Heart left ventricle (tissue), 13 donors: ENCODE measurements around the gene MPPED2.

Source experiments
- CTCF ChIP-seq, 12 donors: fragments of 200-600 bp; sonication (generic) in 4 of 12; IDR thresholded peaks; one replicate each; pipeline versions ENCODE4 v1.5.0 to v1.8.0; 2018 to 2022; ENCODE audit warnings: antibody characterized with exemption in 12 of 12, mild to moderate bottlenecking in 5 of 12
- POLR2A ChIP-seq, 2 donors: fragments of 450-650 bp; IDR thresholded peaks; one replicate each; pipeline ENCODE4 v1.6.1; 2017; ENCODE audit warnings: antibody characterized with exemption in 2 of 2, mild to moderate bottlenecking in 2 of 2, moderate library complexity in 2 of 2
- donor health status: ischemic (EF 13 %, LVEDD 7.1; RV severe dilation, severe dysfunction).
- donor health status: DM: no; HTN: yes; CAD: no.
- donor health status: DM: no; HTN: no; CAD: no.
- donor health status: ischemic (EF 25% LVEDD 6.9; RV normal size, moderate dysfunction).
- donor health status: ischemic (EF 25% LVEDD 5.7; RV mildly dilated, moderate dysfunction).
- donor health status: ischemic (EF 35%, LVEDD 5.7; RV mildly dilated, moderate dysfunction).
- donor health status: nonischemic (EF 11% LVEDD 7.7; RV severe dilation, severe dysfunction).
- donor health status: DM: yes; HTN: yes; CAD: no.
- donor health status: PGD.
- donor health status: ischemic (EF 29% LVEDD 5.4; RV normal size, mild dysfunction).
- donor health status: nonischemic (EF 23%, LVEDD 6.1; RV moderate dilation, normal function).

GRCh38 chr11:30610628-30611027 is 24.5 kb upstream of the MPPED2 start:
- no peak for TF ChIP-seq CTCF (IDR thresholded peaks at IDR 0.05)
- no peak for TF ChIP-seq POLR2A (IDR thresholded peaks at IDR 0.05)
